ENCODE results near the gene DNAAF8.

DNAAF8 gene

DNA sequence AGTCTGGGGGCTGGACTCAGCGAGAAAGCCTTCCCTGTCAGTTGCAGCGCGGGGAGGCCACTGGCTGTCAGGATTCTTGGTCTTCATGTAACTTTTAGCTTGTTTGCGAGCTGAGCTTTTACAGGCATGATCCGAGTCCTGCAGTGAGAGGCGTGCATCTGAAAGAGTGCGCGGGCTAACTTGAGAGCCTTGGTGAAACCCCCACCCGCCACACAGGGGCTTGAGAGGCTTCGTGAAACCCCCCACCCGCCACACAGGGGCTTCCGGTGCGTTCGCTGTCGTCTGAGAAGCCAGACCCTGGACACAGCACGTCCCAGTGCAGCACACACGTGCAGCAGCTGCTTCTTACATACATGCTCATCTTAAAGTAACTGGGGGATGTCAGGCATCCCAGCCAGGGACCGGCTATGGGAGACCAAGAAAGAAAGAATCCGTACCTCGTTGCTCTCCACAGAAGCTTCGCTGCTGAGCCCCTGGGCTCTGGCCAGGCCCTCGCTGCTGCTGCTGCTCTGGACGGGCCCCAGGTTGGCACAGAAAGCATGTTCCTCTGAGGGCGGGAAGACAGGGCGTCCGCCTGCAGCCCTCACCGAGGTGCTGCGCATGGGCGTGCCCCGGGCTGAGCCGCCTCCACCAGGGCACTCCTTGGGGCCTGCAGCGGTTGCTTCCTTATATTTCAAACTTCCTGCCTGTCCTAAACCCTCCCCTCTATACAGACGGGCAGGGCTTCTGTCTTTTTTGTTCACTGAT is 33.2 kb upstream of the DNAAF8 start:
- Mint-ChIP-seq H3K27me3 (ENCODE audit: low read depth) (no peaks in the 10 kb centered on the region), H3K36me3 (ENCODE audit: low read depth) (peaks cover 4% of the 10 kb centered on the region), H3K27ac (no peak overlapping the region), H3K4me1 (ENCODE audit: low read depth) (no peaks in the 10 kb centered on the region), H3K4me3 (no peak overlapping the region), H3K9me3 (no peaks in the 10 kb centered on the region)
- DNase-seq (ENCODE audit: low spot score): no peak

DNA sequence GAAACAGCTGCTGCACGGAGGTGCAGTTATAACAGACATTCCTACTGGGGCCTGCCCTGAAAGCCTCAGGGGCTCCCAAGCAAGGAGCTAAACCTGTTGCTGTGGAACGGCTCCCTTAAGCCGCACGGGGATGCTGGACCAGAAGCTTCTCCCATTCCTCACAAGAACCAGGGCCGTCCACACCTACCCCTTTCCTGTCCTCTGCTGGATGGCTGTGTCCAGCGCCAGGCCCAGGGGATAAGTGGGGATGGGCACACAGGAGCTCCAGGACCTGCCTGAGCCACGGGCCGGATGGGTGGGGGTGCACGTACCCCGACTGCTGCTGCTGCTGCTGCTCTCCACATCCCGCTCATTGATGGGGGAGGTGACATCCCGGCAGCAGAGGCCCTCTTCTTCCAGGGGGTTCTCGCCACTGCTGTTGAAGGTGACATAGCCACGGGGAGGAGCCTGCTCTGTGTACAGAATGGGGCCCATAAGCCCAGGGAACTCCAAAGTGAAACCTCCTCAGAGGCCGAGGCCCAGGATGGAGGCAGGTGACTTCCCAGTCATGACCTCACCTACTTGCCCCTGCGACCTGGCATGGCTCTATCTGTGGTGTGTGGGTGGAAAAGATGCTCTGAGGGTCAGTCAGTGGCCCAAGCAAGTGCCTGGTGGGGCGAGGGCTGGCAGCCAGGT is 32.4 kb upstream of the DNAAF8 start:
- DNase-seq (ENCODE audit: low spot score): no peak
- H3K36me3 Mint-ChIP-seq (ENCODE audit: low read depth): peaks cover 5% of the 10 kb centered on the region
- no peaks in the 10 kb centered on the region for H3K4me1 Mint-ChIP-seq (ENCODE audit: low read depth)
- H3K4me3 Mint-ChIP-seq: no peak overlapping the region
- H3K9me3 Mint-ChIP-seq: no peaks in the 10 kb centered on the region
- H3K27ac Mint-ChIP-seq: no peak overlapping the region
- no peaks in the 10 kb centered on the region for H3K27me3 Mint-ChIP-seq (ENCODE audit: low read depth)

DNA sequence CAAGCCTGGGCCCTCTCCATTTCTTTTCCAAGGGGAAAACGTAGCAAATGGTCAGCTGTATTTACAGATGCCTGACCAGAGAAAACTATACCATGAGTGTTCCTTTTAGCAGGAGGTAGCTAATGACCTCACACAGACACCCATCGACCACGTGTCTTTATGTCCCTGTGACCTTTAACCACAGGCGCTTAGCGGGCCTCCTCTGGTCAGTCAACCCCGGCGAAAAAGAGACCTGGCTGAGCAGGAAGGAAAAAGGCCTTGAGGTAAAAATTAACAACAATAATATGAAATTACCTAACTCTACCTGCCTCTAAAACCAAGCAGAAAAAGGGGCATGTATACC is 31.9 kb upstream of the DNAAF8 start:
- H3K27me3 Mint-ChIP-seq (ENCODE audit: low read depth): no peaks in the 10 kb centered on the region
- no peak overlapping the region for H3K4me3 Mint-ChIP-seq
- peaks cover 5% of the 10 kb centered on the region for H3K36me3 Mint-ChIP-seq (ENCODE audit: low read depth)
- H3K27ac Mint-ChIP-seq: no peak overlapping the region
- H3K9me3 Mint-ChIP-seq: no peaks in the 10 kb centered on the region
- DNase-seq (ENCODE audit: low spot score): no peak
- no peaks in the 10 kb centered on the region for H3K4me1 Mint-ChIP-seq (ENCODE audit: low read depth)

DNA sequence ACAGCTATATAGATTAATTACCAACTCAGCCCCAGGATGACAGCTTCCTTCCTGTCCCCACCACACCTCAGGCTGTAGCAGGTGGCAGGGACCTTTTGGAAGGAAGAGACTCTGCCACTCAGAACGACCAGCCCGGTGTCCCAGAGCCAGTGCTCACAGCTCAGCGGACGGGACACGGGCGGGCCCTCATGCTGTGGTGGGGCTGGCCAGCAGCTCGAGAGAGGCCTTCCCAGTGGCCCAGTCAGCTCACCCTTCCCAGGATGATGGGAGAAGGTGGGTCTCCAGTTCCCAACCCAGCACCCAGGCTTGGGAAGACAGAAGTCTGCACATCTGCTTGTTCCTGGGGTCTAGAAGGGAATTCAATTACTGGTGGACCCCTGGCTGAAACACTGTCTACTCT is 30.4 kb upstream of the DNAAF8 start:
- no peak overlapping the region for H3K4me3 Mint-ChIP-seq
- H3K36me3 Mint-ChIP-seq (ENCODE audit: low read depth): peaks cover 5% of the 10 kb centered on the region
- no peak for DNase-seq (ENCODE audit: low spot score)
- no peaks in the 10 kb centered on the region for H3K27me3 Mint-ChIP-seq (ENCODE audit: low read depth)
- H3K9me3 Mint-ChIP-seq: no peaks in the 10 kb centered on the region
- H3K4me1 Mint-ChIP-seq (ENCODE audit: low read depth): no peaks in the 10 kb centered on the region
- no peak overlapping the region for H3K27ac Mint-ChIP-seq

DNA sequence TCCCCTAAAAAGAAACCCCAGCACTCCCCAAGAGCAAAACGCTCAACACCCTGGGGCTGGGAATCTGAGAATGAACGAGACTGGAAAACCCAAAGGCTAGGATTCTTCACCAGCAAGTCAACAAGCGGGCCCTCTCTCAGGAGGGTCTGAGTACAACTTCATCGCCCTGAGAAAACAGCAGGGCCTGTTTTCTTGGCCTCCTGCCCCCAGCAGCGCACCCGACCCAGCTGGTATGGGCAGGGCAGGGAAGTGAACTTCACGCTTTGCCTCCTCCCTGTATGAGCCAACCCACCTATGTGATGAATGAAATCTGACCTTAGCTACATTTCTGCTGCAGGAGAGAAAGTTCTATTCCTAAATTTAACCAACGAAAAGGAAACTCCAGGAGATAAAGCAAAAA is 29.8 kb upstream of the DNAAF8 start:
- no peaks in the 10 kb centered on the region for H3K27me3 Mint-ChIP-seq (ENCODE audit: low read depth)
- H3K36me3 Mint-ChIP-seq (ENCODE audit: low read depth): peaks cover 5% of the 10 kb centered on the region
- no peak overlapping the region for H3K4me3 Mint-ChIP-seq
- no peak for DNase-seq (ENCODE audit: low spot score)
- H3K4me1 Mint-ChIP-seq (ENCODE audit: low read depth): no peaks in the 10 kb centered on the region
- H3K9me3 Mint-ChIP-seq: no peaks in the 10 kb centered on the region
- no peak overlapping the region for H3K27ac Mint-ChIP-seq

DNA sequence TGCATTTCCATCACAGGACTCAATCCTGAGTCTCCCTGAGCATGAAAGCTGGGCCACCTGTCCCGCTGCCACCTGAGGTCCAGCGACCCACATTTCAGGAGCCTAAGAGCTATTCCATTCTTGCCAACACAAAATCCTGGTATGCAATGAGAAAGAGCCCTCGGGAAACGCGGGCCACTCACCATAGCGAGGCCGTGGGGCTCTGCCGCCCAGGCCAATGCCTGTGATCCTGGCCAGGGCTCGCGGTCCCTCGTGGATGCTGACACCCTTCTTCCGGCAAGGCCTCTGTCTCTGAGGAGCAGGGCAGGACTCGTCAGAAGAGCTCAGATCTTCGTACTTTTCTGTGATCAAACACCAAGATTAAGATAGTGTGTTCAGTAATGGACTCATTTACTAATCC is 29.4 kb upstream of the DNAAF8 start:
- DNase-seq (ENCODE audit: low spot score): no peak
- Mint-ChIP-seq H3K27me3 (ENCODE audit: low read depth) (no peaks in the 10 kb centered on the region), H3K36me3 (ENCODE audit: low read depth) (peaks cover 2% of the 10 kb centered on the region), H3K27ac (peak overlapping the region; percentile 31), H3K4me3 (no peak overlapping the region), H3K4me1 (ENCODE audit: low read depth) (no peaks in the 10 kb centered on the region), H3K9me3 (no peaks in the 10 kb centered on the region)

DNA sequence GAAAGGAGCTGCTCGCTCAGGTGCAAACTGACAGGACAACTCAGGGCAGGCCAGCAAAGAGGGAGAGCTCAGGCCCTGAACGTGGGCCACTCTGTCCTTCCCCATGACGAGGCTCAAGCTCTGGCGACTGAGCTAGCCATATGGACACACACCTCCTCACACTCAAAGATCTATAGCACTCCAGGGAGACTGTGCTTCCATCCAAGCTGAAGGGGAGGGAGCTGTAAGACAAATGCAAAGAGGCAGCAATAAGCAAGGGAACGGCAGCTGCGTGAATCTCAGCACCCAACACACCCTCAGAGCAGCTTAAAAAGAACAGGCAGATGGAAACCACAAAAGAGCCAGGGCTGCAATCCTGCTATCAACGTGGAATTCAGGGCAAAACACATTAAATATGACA is 27.5 kb upstream of the DNAAF8 start:
- H3K27ac Mint-ChIP-seq: peak overlapping the region; percentile 6

DNA sequence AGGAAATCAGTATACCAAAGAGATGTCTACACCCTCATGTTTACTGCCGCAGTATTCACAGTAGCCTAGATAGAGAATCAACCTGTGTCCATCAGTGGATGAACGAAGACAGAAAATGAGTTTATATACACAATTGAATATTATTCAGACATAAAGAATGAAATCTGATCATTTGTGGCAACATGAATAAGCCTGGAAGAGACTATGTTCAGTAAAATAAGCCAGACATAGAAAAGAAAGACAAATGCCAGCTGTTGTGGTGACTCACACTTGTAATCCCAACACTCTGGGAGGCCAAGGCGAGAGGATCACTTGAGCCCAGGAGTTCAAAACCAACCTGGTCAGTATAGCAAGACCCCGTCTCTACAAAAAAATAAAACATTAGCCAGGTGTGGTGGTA is 24.9 kb upstream of the DNAAF8 start:
- H3K27ac Mint-ChIP-seq: no peak overlapping the region
- no peaks in the 10 kb centered on the region for H3K4me1 Mint-ChIP-seq (ENCODE audit: low read depth)
- DNase-seq (ENCODE audit: low spot score): no peak

More for the DNA sequence above, 27.5 kb upstream of the DNAAF8 start:
- H3K36me3 Mint-ChIP-seq (ENCODE audit: low read depth): peaks cover 4% of the 10 kb centered on the region
- no peaks in the 10 kb centered on the region for H3K9me3 Mint-ChIP-seq
- no peaks in the 10 kb centered on the region for H3K27me3 Mint-ChIP-seq (ENCODE audit: low read depth)
- no peaks in the 10 kb centered on the region for H3K4me1 Mint-ChIP-seq (ENCODE audit: low read depth)
- H3K4me3 Mint-ChIP-seq: no peak overlapping the region
- DNase-seq (ENCODE audit: low spot score): no peak

DNA sequence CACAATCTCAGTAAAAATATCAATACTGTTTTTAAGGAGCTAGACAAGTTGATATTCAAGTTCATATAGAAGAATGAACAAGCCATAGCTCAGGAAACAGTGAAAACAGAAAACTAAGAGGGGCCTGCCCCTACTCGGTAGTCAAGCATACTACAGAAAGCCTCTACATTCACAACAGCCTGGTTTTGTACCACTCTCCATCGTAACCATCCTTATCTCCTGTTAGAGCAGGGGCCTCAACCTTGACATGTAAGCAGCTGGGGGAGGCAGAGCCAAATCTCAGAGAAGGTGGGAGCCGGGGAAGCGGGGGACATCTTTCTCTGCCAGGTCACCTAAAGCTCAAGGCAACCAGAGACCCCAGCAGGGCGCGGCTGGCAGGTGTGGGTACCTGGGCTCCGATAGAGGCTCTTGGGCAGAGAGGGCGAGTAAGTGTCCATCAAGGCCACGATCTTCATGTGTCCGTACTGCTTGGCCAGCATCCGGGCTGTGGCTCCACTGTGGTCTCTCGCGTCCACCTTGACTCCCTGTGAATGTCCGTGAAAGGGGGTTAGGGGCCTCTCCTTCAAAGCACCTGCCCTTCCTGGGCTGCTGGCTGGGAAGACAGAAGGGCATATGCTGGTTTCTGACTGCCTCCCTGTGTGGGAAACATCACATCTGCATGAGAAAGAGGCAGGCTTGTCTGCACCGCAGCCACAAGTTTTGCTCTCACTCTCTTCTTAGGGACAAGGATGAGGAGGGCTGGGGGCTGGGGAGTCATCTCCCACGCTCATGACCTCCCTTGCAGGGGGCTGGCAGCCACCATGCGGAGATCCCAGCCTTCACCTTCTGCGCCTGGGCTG is 20.5 kb upstream of the DNAAF8 start:
- no peak overlapping the region for H3K4me3 Mint-ChIP-seq
- H3K9me3 Mint-ChIP-seq: no peaks in the 10 kb centered on the region
- H3K4me1 Mint-ChIP-seq (ENCODE audit: low read depth): no peaks in the 10 kb centered on the region
- no peaks in the 10 kb centered on the region for H3K27me3 Mint-ChIP-seq (ENCODE audit: low read depth)
- H3K27ac Mint-ChIP-seq: no peak overlapping the region
- H3K36me3 Mint-ChIP-seq (ENCODE audit: low read depth): peaks cover 2% of the 10 kb centered on the region
- DNase-seq (ENCODE audit: low spot score): no peak

More for the DNA sequence above, 24.9 kb upstream of the DNAAF8 start:
- no peaks in the 10 kb centered on the region for H3K9me3 Mint-ChIP-seq
- peaks cover 4% of the 10 kb centered on the region for H3K36me3 Mint-ChIP-seq (ENCODE audit: low read depth)
- no peak overlapping the region for H3K4me3 Mint-ChIP-seq
- H3K27me3 Mint-ChIP-seq (ENCODE audit: low read depth): no peaks in the 10 kb centered on the region

DNA sequence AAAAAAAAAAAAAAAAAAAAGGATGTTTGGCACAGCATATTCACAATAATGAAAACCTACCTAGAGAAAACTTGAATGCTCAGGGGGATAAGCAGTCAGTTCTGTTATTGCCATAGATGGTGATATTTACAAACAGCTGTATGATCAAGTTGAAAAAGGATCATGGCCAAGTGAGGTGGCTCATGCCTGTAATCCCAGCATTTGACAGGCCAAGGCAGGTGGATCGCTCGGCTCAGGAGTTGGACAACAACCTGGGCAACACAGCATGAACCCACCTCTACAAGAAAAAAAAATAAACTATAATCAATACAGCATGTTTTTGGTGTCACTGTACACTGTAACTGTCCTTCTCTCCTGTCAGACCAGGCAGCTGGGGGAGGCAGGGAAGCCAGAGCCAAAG is 19.3 kb upstream of the DNAAF8 start:
- DNase-seq (ENCODE audit: low spot score): no peak
- Mint-ChIP-seq H3K36me3 (ENCODE audit: low read depth) (peaks cover 2% of the 10 kb centered on the region), H3K9me3 (no peaks in the 10 kb centered on the region), H3K27ac (no peak overlapping the region), H3K27me3 (ENCODE audit: low read depth) (no peaks in the 10 kb centered on the region), H3K4me1 (ENCODE audit: low read depth) (no peaks in the 10 kb centered on the region), H3K4me3 (no peak overlapping the region)

DNA sequence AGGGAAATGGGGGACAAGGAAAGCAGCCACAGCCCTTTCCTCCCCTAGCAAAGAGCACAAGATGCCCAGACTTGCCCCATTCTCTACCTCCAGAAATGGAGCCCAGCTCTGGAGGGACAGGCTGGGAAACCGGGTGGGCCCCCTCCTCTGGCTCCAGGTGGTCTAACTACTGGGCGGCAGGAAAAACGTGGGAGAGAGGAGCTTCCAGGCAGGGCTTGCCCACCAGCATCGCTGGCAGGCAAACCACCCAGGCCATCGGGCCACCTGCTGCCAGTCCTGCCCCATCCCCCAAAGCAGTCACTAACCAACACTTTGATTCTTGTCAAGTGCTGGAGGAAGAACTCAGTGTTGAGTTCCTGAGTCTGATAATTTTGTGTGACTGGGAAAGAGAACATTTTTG is 15.9 kb upstream of the DNAAF8 start:
- Mint-ChIP-seq H3K27ac (no peak overlapping the region), H3K4me1 (ENCODE audit: low read depth) (no peaks in the 10 kb centered on the region), H3K36me3 (ENCODE audit: low read depth) (no peaks in the 10 kb centered on the region), H3K9me3 (no peaks in the 10 kb centered on the region), H3K27me3 (ENCODE audit: low read depth) (no peaks in the 10 kb centered on the region), H3K4me3 (no peak overlapping the region)
- DNase-seq (ENCODE audit: low spot score): no peak

DNA sequence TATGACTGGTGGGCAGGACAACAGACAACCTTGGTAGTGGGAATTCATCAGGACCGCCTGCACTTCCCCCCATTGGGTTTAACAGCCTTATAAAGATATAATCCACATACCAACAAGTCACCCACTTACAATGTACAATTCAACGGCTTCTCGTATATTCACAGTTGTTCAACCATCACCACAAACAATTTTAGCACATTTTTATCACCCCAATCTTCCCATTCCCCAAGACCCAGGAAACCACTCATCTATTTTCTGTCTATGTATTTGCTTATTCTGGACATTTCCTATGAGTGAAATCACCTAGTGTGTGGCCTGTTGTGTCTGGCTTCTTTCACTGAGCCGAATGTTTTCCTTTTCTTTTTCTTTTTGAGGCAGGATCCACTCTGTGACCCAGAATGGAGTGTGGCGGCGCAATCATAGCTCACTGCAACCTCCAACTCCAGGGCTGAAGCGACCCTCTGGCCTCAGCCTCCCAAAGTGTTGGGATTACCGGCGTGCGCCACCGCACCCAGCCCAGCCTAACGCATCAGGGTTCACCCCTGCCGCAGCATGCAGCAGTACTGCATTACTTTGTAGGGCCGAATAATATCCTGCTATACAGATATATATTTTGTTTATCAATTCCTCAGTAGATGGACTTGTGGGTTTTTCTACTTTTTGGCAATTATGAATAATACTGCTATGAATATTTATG is 11.1 kb upstream of the DNAAF8 start:
- Mint-ChIP-seq H3K9me3 (no peaks in the 10 kb centered on the region), H3K4me1 (ENCODE audit: low read depth) (no peaks in the 10 kb centered on the region), H3K4me3 (no peak overlapping the region), H3K36me3 (ENCODE audit: low read depth) (no peaks in the 10 kb centered on the region), H3K27ac (no peak overlapping the region), H3K27me3 (ENCODE audit: low read depth) (no peaks in the 10 kb centered on the region)
- DNase-seq (ENCODE audit: low spot score): no peak

DNA sequence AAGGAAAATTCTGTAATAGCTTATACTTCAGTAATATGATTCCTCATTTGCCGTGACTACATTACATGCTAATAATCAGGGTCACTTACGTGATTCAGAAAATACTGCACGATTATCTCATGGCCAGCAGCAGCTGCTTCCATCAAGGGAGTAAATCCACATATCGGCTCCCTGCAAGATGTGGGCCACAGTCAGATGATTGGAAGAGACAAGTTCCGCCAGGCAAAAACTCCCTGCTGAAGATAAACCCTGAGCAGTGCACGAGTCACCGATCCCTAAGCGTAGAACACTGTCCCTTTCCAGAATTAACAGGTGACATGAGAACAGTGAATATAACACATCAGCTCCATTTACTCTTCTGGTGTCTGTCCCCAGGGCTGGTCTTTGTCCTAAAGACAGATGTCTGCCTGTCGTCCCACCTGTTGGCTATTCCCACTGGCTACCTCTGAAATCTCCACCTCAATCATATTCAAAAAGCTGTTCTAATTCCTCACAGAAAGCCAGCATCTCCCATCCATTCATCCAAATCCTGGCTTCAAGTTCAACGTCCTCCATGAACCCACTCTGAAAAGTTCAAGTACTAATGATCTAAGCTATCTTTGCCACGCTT is 9.6 kb upstream of the DNAAF8 start:
- no peak for DNase-seq (ENCODE audit: low spot score)
- H3K27me3 Mint-ChIP-seq (ENCODE audit: low read depth): no peaks in the 10 kb centered on the region
- H3K4me1 Mint-ChIP-seq (ENCODE audit: low read depth): no peaks in the 10 kb centered on the region
- no peak overlapping the region for H3K4me3 Mint-ChIP-seq
- peaks cover 1% of the 10 kb centered on the region for H3K36me3 Mint-ChIP-seq (ENCODE audit: low read depth)
- no peak overlapping the region for H3K27ac Mint-ChIP-seq
- no peaks in the 10 kb centered on the region for H3K9me3 Mint-ChIP-seq

All from T-helper 2 cell treated with Interferon-gamma antibody and Interleukin-4, amounts not matched to agents 5 μg/mL and 100 μg/mL, for 36 hours (primary cell).